Putamen (tissue), 1 donor: Measurements from ENCODE around the gene ODF2L.

Source experiments
- DNase-seq: peaks from one replicate; pipeline ENCODE4 v3.0.0-alpha.2; 2016; ENCODE audit warnings: low spot score

Gene ODF2L

DNA sequence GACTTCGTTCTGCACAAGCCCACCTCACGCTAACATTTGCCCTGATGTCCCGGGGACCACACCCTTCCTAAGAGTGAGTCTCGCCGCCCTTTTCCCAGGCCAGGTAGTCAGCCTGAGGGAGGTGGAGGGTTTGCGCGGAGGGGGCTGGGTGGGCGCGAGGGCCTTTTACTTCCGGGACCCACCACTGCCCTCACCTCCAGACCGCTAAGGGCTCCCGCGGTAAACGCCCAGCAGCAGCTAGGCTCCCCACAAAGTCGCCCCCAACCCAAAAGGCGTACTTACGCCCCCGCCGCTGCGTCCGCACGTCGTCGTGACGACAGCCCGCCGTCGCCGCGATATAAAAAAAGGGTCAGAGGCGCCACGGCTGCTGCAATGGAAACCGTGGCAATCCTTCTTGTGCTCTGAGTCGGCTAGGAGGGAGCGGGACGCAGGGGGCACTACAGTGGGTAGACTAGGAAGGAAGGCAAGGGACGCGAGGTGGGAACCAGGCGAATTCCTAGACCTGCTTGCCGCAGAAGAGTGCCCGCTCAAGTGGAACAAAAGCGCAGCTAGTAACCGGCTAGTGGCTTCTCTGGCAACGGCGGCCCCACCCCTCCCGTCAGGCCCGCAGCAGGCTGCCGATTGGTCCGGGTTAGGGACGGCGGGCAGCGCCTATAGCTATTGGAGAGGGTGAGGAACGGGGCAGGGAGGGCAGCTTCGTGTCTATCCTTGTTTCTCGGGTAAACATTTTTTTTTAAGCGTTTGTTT, at the start of gene ODF2L:
Gene ODF2L (minus strand): TSS at position 573 of the 747 bp plus-strand sequence. CDS start 9,296 bp downstream, outside the sequence.
- DNase-seq = peak; percentile 90

GRCh38 chr1:86445919-86446318, 49.8 kb upstream of the ODF2L start:
- DNase-seq = no peak

DNA sequence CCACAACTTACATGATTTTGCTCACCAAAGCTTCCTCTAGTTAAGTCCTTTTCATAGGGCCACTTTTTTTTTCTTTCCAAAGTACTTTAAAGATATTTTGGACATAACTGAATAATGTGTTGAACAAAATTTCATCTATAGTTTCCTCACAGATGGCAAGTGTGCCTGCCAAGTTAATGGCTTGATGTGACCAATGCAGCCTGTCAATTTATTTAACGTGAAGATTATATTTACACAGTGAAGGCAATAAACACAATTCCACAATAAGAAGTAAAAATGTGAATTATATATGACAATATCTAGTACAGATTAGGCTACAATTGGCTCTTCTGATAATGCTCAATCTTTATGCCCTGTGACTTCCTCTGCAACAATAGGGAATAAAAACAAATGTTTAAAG, 45.9 kb upstream of the ODF2L start:
- DNase-seq = no peak

- DNase-seq = no peak
These were observed 45.5 kb upstream of the ODF2L start for GRCh38 chr1:86441581-86441980.

GRCh38 chr1:86436041-86436440, 39.9 kb upstream of the ODF2L start:
- no peak for DNase-seq

DNA sequence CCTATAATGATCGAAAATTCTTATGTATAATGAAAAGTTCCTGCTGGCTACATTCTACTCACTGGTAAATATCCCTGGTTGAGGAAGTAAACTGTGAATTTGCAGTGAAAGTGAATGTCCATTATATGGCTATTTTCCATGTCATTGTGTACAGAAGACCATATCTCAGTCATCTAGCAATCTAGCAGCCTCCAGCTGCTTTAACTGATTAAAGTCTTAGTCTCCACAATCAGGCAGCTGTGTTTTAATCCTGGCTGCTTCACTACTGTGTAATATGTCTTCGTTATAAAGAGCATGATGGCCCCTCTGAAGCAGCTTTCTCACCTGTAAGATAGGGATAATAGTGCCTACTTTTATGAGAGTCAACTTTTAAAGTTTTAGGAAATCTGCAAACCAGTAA, 39.2 kb upstream of the ODF2L start:
- no peak for DNase-seq

- DNase-seq = no peak
These were observed 37.9 kb upstream of the ODF2L start for GRCh38 chr1:86434059-86434458.

DNA sequence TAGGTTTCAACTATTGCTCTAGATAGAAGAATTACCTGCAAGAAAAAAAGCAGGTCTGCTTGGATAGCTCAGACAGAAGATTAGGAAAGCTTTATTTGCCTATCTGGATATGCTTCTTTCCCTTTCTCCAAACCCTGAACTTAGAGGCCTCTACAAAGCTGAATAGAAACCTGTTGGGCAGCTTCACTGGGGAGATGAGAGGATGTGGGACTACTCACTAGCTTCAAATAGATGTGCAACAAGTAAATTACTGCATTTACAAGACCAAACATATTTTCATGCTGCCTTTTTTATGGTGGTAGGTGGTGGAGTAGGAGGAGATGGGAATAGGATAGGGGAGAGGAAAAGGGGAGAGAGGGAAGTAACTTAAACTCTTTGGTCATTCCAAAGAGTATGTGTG, 34.3 kb upstream of the ODF2L start:
- no peak for DNase-seq

- no peak for DNase-seq
These were observed 33.7 kb upstream of the ODF2L start for GRCh38 chr1:86429835-86430234.

DNA sequence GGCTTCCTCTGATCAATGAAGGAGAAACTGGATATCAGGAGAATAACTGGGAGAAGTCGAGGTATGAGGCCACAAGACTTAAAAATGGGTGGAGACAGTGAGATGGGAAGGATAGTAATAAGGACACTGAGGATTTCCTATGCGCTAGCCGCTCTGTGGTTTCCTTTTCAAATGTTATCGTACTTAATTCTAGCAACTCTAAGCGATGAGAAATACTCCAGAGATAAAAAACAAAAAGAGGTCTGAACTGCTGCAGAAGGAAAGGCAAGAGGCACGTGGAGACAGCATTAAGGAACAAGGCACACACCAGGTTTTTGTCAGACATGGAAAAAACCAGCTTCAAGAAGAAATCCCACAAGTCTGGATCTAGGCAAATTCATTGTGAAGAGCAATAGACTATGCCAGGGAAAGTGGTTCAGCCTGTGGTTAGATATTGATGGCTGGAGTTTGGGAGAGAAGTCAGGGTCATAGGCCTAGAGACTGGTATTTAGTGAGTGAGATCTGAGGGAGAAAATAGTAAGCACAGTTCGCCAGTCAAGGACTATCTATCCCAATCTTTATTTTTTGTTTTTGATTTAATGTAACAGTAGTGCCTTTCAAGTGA, 33.1 kb upstream of the ODF2L start:
- no peak for DNase-seq

DNA sequence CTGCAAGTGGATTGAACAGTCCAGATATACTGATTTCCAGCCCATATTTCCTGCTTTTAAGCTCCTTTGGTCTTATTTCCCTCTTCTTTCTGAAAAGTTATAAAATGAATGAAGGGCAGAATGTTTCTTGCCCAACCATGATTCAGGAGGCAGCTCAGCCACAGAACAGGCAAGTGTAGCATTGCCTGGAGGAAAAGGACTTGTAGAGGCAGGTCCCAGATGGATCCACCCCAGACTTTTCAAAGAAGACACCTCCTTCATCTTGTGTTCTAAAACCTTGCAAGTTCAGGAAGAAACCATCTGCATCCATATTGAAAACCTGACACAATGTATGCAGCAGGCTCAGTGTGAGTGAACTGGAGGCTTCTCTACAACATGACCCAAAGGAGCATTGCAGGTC, 27.8 kb upstream of the ODF2L start, which contains the start of gene CLCA2:
Gene CLCA2 (plus strand): TSS at position 299 of the 400 bp plus-strand sequence. CDS start 77 bp downstream, at position 376.
- DNase-seq = no peak

GRCh38 chr1:86423473-86423872, 27.4 kb upstream of the ODF2L start:
- DNase-seq = no peak

DNA sequence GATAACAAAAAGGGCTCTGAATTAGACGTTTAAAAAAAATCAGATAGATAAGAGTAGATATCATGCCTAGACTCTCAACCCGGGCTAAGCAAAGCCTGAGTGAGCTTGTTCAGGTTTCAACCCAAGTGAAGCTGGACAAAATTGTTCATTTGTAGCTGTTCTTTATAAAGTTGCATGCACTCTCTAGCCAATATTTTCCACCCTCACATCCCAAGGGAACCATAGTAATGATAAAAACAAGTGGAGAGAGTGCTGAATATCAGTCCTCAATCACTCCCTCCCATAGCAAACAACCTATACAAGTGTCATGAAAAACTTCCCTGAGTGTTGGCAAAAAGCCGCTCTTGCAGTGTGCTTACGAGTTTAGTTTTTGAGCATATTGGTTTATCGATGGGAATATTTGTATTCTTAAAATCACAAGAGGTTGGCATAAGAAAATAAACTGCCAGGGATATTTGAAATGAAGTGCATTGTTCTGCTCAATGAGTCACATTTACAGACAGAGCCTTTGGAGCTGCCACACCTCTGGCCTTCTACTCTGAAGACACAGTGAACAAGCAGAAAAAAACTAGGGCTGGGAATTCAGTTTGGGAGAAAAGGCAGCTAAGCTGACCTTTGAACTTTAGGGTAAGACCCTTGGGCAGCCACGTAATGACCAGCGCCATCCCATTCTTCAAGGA, 25.6 kb upstream of the ODF2L start:
- DNase-seq = no peak

- no peak for DNase-seq
These were observed 23.3 kb upstream of the ODF2L start for GRCh38 chr1:86419277-86419903.

DNA sequence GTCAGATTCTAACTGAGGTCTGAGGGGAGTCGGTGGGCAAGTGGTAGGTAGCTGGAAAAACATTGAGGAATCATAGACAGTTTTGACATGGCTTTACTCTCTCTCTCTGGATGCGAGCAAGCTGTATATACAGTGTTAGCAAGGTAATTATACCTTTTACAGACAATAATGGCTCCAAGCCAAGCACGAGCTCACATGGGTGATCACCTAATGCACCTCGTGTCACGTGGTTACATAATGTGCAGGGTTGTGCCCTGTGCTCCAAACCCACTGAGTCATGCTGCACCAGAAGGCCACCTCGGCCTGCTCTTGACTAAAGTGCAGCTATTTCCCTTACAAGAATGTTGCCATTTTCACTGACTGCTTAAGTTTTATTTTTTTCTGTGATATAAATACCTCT, 20.2 kb upstream of the ODF2L start:
- DNase-seq = no peak

DNA sequence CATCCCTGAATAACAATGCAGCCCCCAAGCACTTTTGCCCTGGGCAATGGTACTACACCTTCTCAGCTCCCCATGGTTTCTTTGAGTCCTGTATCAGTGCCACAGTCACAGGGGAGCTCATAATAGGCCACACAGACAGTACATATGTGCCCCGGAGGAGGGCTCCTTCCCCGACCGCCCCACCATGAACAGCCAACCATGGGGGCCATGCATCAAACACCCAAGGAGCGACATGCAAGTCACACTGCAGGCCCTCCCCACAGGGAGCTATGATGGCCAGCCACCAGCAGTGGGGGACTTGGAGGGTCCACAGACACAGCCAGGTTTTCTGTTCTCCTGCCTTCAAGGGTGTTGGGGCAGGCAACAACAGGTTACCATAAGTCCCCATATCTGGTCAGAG, 14.8 kb upstream of the ODF2L start:
- no peak for DNase-seq

DNA sequence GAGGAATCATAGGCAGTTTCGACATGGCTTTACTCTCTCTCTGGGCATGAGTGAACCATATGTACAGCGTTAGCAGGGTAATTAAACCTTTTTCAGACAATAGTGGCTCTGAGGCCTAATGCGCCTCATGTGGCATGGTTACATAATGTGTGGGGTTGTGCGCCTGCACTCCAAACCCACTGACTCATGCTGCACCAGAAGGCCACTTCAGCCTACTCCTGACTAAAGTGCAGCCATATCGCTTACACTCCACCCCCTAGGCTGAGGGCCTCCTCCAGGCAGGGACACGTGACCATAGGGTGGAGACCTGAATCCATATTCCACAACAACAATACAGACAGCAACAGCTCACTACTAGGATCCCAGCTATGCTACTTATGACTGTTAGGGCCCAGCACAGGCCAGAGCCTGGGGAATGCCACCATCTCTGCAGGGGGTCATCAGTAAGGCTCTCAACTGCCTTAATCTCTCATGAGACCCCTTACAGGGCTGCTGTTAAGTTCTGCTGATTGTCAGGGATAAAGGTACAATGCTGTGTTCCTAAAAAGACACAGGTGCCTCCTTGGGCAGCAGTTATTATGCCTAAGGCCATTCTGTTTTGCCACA, 13.4 kb upstream of the ODF2L start:
- DNase-seq = no peak

GRCh38 chr1:86396498-86396890, 371 bp upstream of the ODF2L start:
- no peak for DNase-seq

DNA sequence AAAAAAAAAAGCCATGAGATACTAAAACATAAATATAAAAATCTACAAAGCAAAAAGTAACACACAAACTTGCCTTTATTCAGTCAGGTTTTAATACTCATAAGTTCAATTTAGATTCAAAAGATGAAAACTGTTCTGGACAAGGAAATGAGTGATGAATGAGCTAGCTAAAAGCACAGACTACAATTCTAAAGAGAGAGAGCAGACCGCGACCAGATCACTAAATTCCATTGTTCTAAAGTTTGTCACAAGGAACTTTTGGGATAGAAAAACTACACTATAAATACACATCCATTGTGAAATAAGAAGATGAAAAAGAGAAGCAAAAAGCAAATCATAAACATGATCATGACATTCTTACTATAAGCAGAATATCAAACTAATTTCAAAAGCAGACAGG, 1.7 kb downstream of the ODF2L start:
- DNase-seq = no peak

DNA sequence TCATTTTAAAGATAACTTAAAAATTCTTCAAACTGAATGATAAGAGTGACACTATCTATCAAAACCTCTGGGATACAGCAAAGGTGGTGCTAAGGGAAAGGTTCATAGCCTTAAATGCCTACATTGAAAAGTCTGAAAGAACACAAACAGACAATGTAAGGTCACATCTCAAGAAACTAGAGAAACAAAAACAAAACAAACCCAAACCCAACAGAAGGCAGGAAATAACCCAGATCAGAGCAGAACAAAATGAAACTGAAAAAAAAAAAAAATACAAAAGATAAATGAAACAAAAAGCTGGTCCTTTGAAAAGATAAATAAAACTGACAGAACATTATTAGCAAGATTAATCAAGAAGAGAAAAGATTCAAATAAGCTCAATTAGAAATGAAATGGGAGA, 6.8 kb downstream of the ODF2L start:
- no peak for DNase-seq

GRCh38 chr1:86388777-86389176, 7.3 kb downstream of the ODF2L start:
- no peak for DNase-seq

GRCh38 chr1:86387916-86388627, 8.1 kb downstream of the ODF2L start:
- DNase-seq = no peak
